HCT116 (cell line): Measurements from ENCODE around the gene COX6B2. TPM values are rescaled to one million over a fixed set of nuclear protein-coding genes. Genes with fewer than 3 reads are reported as not detected.

ENCODE experiments used
- ATAC-seq: fragments of 200-7000 bp; cut with Tn5 transposase; 2 replicates; pipeline ENCODE4 v1.9.1; 2020; ENCODE audit warnings: mild to moderate bottlenecking, moderate library complexity
- BruUV-seq: library from RNA; stranded (reverse); fragments of 400-500 nt; replicated peaks from 2 replicates; lab custom pipeline; 2021; lab: Mats Ljungman, UMichigan
- CTCF ChIA-PET: fragments of 300-600 bp; sonication (Branson Sonifier 250); formaldehyde crosslinking; loops from one replicate; lab custom pipeline; 2021; ENCODE audit warnings: antibody characterized with exemption; lab: Charles Lee
- POLR2A ChIA-PET: fragments of 300-600, 350-600 bp; sonication (Branson Sonifier 250); formaldehyde crosslinking; loops from one replicate; lab custom pipeline; 2021; ENCODE audit warnings: antibody characterized with exemption; lab: Charles Lee
- RAD21 ChIA-PET, 2 experiments: fragments of 300-600 bp; sonication (Branson Sonifier 250); formaldehyde crosslinking; loops; one replicate each; lab custom pipeline; 2023; ENCODE audit warnings: low total read pairs in 2 of 2; ENCODE audit not compliant: uncharacterized antibody in 2 of 2, unreplicated experiment in 2 of 2, low non-redundant PET in 1 of 2; lab: Charles Lee
- DNase-seq: peaks from one replicate; pipeline ENCODE4 v3.0.0-alpha.2; 2010; ENCODE audit warnings: low read depth, low spot score
- H2AFZ ChIP-seq: fragments of 200-600 bp; shearing (Covaris generic), sonication (generic); 2 replicates; pipeline ENCODE4 v1.6.1; 2017; ENCODE audit warnings: low read depth, mixed run types, mixed read lengths, antibody characterized with exemption, low read length; ENCODE audit not compliant: poor library complexity, severe bottlenecking
- H3K27ac ChIP-seq: 2 replicates; pipeline ENCODE4 v1.5.1; 2012; ENCODE audit warnings: low read depth, low read length
- H3K27me3 ChIP-seq: fragments of 200-600 bp; sonication (generic); 2 replicates; pipeline ENCODE4 v1.6.1; 2016; ENCODE audit warnings: mixed run types, low read length, mixed read lengths; ENCODE audit not compliant: insufficient read depth
- H3K36me3 ChIP-seq, 2 experiments: fragments of 200-500 bp in 1 of 2; fragments of 200-600 bp in 1 of 2; sonication (Bioruptor generic) in 1 of 2; sonication (generic) in 1 of 2; 2 replicates each; pipeline versions ENCODE4 v1.5.1 to v1.6.1; 2014 to 2016; ENCODE audit warnings: low read length in 2 of 2, inconsistent platforms in 1 of 2, mixed read lengths in 1 of 2, mixed run types in 1 of 2; ENCODE audit not compliant: insufficient read depth in 2 of 2, control insufficient read depth in 1 of 2
- H3K4me1 ChIP-seq, 2 experiments: fragments of 200-600 bp in 1 of 2; sonication (generic) in 1 of 2; 2 replicates each; pipeline versions ENCODE4 v1.5.1 to v1.6.1; 2012 to 2017; ENCODE audit warnings: low read length in 2 of 2, inconsistent platforms in 1 of 2, mild to moderate bottlenecking in 1 of 2, mixed read lengths in 1 of 2, mixed run types in 1 of 2, moderate library complexity in 1 of 2; ENCODE audit not compliant: insufficient read depth in 2 of 2, control insufficient read depth in 1 of 2
- H3K4me2 ChIP-seq: fragments of 200-600 bp; sonication (generic); 2 replicates; pipeline ENCODE4 v1.6.1; 2017; ENCODE audit warnings: mixed run types, low read length, mixed read lengths
- H3K4me3 ChIP-seq, 2 experiments: fragments of 200-600 bp in 1 of 2; sonication (generic) in 1 of 2; replicated peaks in 1 of 2; 2 replicates each; pipeline ENCODE4 v1.5.1; 2011 to 2016; ENCODE audit warnings: low read length in 2 of 2, control low read depth in 1 of 2, low read depth in 1 of 2, mild to moderate bottlenecking in 1 of 2, mixed read lengths in 1 of 2, mixed run types in 1 of 2
- H3K79me2 ChIP-seq: fragments of 200-600 bp; sonication (generic); 2 replicates; pipeline ENCODE4 v1.6.1; 2017; ENCODE audit warnings: mild to moderate bottlenecking, mixed run types, low read length, moderate library complexity, mixed read lengths; ENCODE audit not compliant: insufficient read depth
- H3K9ac ChIP-seq: fragments of 200-600 bp; sonication (generic); 2 replicates; pipeline ENCODE4 v1.6.1; 2016; ENCODE audit warnings: low read length, mixed read lengths
- H3K9me2 ChIP-seq: fragments of 200-600 bp; sonication (generic), shearing (Covaris generic); 2 replicates; pipeline ENCODE4 v1.6.1; 2017; ENCODE audit warnings: mixed run types, mild to moderate bottlenecking, moderate library complexity; ENCODE audit not compliant: insufficient read depth
- H3K9me3 ChIP-seq, 2 experiments: fragments of 200-500 bp in 1 of 2; fragments of 200-600 bp in 1 of 2; sonication (Bioruptor generic) in 1 of 2; sonication (generic) in 1 of 2; 2 replicates each; pipeline ENCODE4 v1.6.1; 2014 to 2017; ENCODE audit warnings: low read length in 2 of 2, mixed read lengths in 2 of 2, inconsistent platforms in 1 of 2, low read depth in 1 of 2, mild to moderate bottlenecking in 1 of 2, mixed run types in 1 of 2, moderate library complexity in 1 of 2; ENCODE audit not compliant: control insufficient read depth in 1 of 2, insufficient read depth in 1 of 2
- H4K20me1 ChIP-seq: fragments of 200-600 bp; sonication (generic), shearing (Covaris generic); 2 replicates; pipeline ENCODE4 v1.6.1; 2017; ENCODE audit warnings: mixed run types, mild to moderate bottlenecking, moderate library complexity; ENCODE audit not compliant: insufficient read depth
- CBX3 ChIP-seq: IDR thresholded peaks from 2 replicates; pipeline ENCODE4 v1.6.1; 2012; ENCODE audit warnings: low read depth
- EGR1 ChIP-seq: IDR thresholded peaks from 2 replicates; pipeline ENCODE4 v1.6.1; 2012; ENCODE audit warnings: low read depth
- FOSL1 ChIP-seq: IDR thresholded peaks from 2 replicates; pipeline ENCODE4 v1.6.1; 2012; ENCODE audit warnings: low read depth
- POLR2A ChIP-seq: IDR thresholded peaks from 2 replicates; pipeline ENCODE4 v1.7.0; 2011; ENCODE audit warnings: borderline replicate concordance; ENCODE audit not compliant: insufficient read depth, insufficient read length; ENCODE audit errors: extremely low read depth
- SRF ChIP-seq: IDR thresholded peaks from 2 replicates; pipeline ENCODE4 v1.6.1; 2012; ENCODE audit warnings: low read depth
- YY1 ChIP-seq: IDR thresholded peaks from 2 replicates; pipeline ENCODE4 v1.6.1; 2011; ENCODE audit warnings: low read length, low read depth, moderate library complexity, mild to moderate bottlenecking; ENCODE audit not compliant: insufficient replicate concordance; ENCODE audit errors: extremely low read depth
- ZNF274 ChIP-seq: fragments of 200-500 bp; sonication (Bioruptor generic); IDR thresholded peaks from 2 replicates; pipeline ENCODE4 v1.6.1; 2014; ENCODE audit warnings: mild to moderate bottlenecking, low read depth, low read length, inconsistent platforms
- intact Hi-C: fragments of 100-400 bp; cut with micrococcal nuclease; formaldehyde crosslinking; loops from 2 replicates; pipeline ENCODE4 v1.10.0; 2022
- total RNA-seq: library from RNA; stranded (reverse); gene quantifications from one replicate; pipeline ENCODE4 v1.2.1, GENCODE V29; 2021; ENCODE audit not compliant: unreplicated experiment
- TF ChIP-seq, protein P1 (sequence below): IDR thresholded peaks from 2 replicates; pipeline ENCODE4 v1.6.1; 2012; ENCODE audit warnings: low read depth
- TF ChIP-seq, protein P2 (sequence below), 3 experiments: fragments of 200-600 bp in 1 of 3; sonication (generic) in 1 of 3; IDR thresholded peaks in 2 of 3; conservative IDR thresholded peaks in 1 of 3; 2 replicates each; pipeline ENCODE4 v1.5.1; 2012 to 2017; ENCODE audit warnings: low read depth in 2 of 3, low read length in 2 of 3, antibody characterized with exemption in 1 of 3, borderline replicate concordance in 1 of 3, control low read depth in 1 of 3, mild to moderate bottlenecking in 1 of 3, mixed read lengths in 1 of 3, mixed run types in 1 of 3, moderate library complexity in 1 of 3; ENCODE audit not compliant: insufficient read depth in 1 of 3

COX6B2 gene
- total RNA-seq, 1 experiment from 2014 or later: 2.4 TPM

DNA sequence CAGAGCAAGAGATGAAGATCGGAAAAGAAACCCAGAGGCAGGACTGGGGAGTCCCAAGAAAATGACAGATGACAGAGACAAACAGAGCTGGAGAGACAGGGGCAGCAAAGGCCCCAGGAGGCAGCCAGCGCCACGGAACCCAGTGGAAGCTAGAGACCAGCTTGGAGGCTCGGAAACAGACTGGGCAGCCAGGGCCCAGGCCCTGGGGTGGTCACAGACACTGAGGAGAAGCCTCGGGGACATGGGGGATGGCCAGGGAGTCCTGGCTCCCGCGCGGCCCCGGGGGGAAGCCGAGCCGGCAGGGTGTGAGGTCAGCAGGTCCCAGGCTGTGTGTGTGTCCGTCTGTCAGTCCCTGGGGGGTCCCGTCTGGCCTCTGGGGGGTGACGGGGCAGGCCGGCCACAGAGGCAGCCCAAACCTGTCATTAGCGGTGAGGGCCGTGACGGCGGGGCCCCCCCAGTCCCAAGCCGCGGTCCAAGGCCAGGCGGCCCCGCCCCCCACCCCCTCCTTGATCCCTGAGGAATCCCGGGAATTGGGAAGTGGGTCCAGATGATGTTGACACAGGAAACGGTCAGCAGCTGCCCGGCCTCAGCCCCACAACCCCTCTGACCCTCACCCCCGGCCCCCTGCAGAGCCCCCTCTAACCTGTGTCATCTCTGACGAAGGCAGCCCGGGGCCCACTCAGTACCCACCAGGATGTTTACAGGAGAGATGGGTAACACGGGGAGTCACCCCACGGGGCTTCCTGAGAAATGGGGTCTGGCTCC, 19.7 kb upstream of the COX6B2 start:
- no peak overlapping the region; the same call in 1 of the 2 replicates for H3K27ac ChIP-seq
- no peaks in the 10 kb centered on the region for H4K20me1 ChIP-seq
- H3K9me3 ChIP-seq: no peaks in the 10 kb centered on the region
- TF ChIP-seq, protein P1, sequence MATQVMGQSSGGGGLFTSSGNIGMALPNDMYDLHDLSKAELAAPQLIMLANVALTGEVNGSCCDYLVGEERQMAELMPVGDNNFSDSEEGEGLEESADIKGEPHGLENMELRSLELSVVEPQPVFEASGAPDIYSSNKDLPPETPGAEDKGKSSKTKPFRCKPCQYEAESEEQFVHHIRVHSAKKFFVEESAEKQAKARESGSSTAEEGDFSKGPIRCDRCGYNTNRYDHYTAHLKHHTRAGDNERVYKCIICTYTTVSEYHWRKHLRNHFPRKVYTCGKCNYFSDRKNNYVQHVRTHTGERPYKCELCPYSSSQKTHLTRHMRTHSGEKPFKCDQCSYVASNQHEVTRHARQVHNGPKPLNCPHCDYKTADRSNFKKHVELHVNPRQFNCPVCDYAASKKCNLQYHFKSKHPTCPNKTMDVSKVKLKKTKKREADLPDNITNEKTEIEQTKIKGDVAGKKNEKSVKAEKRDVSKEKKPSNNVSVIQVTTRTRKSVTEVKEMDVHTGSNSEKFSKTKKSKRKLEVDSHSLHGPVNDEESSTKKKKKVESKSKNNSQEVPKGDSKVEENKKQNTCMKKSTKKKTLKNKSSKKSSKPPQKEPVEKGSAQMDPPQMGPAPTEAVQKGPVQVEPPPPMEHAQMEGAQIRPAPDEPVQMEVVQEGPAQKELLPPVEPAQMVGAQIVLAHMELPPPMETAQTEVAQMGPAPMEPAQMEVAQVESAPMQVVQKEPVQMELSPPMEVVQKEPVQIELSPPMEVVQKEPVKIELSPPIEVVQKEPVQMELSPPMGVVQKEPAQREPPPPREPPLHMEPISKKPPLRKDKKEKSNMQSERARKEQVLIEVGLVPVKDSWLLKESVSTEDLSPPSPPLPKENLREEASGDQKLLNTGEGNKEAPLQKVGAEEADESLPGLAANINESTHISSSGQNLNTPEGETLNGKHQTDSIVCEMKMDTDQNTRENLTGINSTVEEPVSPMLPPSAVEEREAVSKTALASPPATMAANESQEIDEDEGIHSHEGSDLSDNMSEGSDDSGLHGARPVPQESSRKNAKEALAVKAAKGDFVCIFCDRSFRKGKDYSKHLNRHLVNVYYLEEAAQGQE: no peak
- TF ChIP-seq POLR2A (no peak), YY1 (no peak), SRF (no peak), ZNF274 (no peak), FOSL1 (no peak), EGR1 (no peak), CBX3 (no peak)
- TF ChIP-seq, protein P2, sequence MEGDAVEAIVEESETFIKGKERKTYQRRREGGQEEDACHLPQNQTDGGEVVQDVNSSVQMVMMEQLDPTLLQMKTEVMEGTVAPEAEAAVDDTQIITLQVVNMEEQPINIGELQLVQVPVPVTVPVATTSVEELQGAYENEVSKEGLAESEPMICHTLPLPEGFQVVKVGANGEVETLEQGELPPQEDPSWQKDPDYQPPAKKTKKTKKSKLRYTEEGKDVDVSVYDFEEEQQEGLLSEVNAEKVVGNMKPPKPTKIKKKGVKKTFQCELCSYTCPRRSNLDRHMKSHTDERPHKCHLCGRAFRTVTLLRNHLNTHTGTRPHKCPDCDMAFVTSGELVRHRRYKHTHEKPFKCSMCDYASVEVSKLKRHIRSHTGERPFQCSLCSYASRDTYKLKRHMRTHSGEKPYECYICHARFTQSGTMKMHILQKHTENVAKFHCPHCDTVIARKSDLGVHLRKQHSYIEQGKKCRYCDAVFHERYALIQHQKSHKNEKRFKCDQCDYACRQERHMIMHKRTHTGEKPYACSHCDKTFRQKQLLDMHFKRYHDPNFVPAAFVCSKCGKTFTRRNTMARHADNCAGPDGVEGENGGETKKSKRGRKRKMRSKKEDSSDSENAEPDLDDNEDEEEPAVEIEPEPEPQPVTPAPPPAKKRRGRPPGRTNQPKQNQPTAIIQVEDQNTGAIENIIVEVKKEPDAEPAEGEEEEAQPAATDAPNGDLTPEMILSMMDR (IDR thresholded peaks at IDR 0.05 in 2 of 3, conservative IDR thresholded peaks at IDR 0.05 in 1 of 3; ENCODE audit: borderline replicate concordance in 1 of 3, insufficient read depth in 1 of 3, low read depth in 2 of 3, low read length in 2 of 3): no peak
- H3K36me3 ChIP-seq: no peaks in the 10 kb centered on the region
- H3K9me2 ChIP-seq: no peaks in the 10 kb centered on the region
- peaks cover 22 to 53% of the 10 kb centered on the region in 2 experiments; a peak in 3 of 4 replicates for H3K4me1 ChIP-seq
- no peaks in the 10 kb centered on the region for H3K27me3 ChIP-seq
- H3K4me3 ChIP-seq: no peak overlapping the region
- H3K79me2 ChIP-seq: no peaks in the 10 kb centered on the region
- H3K4me2 ChIP-seq: peak overlapping the region; percentile 46
- H2AFZ ChIP-seq: no peak overlapping the region
- POLR2A ChIA-PET: no interaction called here
- RAD21 ChIA-PET: no interaction called here
- DNase-seq (no peak), ATAC-seq (peak; percentile 3; the same call in 1 of the 2 replicates)
- CTCF ChIA-PET: no interaction called here
- no peak overlapping the region for H3K9ac ChIP-seq
- intact Hi-C loops: no loop called here
- no TSS peak for BruUV-seq
